T-helper 1 cell treated with Interleukin-12 subunit alpha and Interleukin-12 subunit beta and Interleukin-4 antibody, amounts not matched to agents 30 ng/mL and 1 ng/mL, for 36 hours (primary cell): Measurements from ENCODE around the gene TMEM92. TPM values are rescaled to one million over a fixed set of nuclear protein-coding genes. Genes with fewer than 3 reads are reported as not detected.

Source experiments
- intact Hi-C: fragments of 100-400 bp; cut with micrococcal nuclease; formaldehyde crosslinking; loops from one replicate; pipeline ENCODE4 v1.15.1; 2024
- total RNA-seq: library from RNA; stranded (reverse); gene quantifications from 2 replicates; pipeline ENCODE4 v1.2.3, GENCODE V29; 2022

TMEM92 gene
- 0.29 and 0.34 TPM in 2 replicates for total RNA-seq

GRCh38 chr17:50274142-50274896 lies at the start of gene TMEM92:
TSS of gene TMEM92 (plus strand) at chr17:50274466. CDS start at chr17:50274502, 36 bp downstream.
- intact Hi-C loops = no loop called here

DNA sequence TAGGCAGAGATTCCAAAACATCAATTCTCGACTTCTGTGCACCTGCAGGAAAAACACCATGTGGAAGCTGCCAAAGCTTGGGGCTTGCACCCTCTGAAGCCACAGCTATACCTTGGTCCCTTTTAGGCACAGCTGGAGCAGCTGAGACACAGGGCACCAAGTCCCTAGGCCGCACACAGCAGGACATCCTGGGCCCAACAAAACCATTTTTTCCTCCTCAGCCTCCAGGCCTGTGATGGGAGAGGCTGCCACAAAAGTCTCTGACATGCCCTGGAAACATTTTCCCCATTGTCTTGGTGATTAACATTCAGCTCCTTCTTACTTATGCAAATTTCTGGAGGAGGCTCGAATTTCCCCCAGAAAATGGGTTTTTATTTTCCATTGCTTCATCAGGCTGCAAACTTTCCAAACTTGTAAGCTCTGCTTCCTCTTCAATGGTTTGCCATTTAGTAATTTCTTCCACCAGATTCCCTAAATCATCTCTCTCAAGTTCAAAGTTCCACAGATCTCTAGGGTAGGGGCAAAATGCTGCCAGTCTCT lies 48.5 kb upstream of the TMEM92 start:
- intact Hi-C loops = no loop called here

GRCh38 chr17:50234581-50234980 lies 39.7 kb upstream of the TMEM92 start:
- intact Hi-C loops = no loop called here

DNA sequence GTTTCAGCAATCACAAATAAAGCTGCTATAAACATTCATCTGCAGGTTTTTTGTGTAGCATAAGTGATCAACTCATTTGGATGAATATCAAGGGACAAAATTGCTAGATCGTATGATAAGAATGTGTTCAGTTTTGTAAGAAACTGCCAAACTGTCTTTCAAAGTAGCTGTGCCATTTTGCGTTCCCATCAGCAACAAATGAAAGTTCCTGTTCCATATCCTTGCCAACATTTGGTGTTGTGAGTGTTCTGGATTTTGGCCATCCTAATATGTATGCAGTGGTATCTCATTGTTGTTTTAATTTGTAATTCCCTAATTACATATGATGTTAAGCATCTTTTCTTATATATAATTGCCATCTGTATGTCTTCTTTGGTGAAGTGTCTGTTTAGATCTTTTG lies 36.4 kb upstream of the TMEM92 start:
- intact Hi-C loops = no loop called here

DNA sequence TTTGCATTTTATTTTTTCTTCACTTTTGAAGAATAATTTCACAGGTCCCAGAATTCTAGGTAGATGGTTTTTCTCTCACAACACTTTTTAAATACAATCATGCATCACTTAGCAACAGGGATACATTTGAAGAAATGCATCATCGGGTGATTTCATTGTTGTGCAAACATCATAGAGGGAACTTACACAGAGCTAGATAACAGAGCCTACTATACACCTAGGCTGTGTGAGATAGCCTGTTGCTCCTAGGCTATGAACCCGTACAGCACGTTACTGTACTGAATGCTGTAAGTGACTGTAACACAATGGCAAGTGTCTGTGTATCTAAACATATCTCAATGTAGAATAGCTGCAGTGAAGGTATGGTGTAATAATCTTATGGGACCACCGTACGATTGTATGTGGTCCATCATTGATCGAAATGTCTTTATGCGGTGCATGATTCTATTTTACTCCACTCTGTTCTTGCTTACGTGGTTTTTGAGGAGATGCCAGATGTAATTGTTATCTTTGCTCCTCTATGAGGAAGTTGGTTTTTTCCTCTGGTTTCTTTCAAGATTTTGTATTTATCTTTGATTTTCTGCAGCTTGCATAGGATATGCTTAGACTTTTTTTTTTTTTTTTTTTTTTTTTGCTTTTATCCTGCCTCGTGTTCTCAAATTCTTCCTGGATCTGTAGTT lies 35.5 kb upstream of the TMEM92 start:
- intact Hi-C loops = no loop called here

GRCh38 chr17:50239937-50240336 lies 34.3 kb upstream of the TMEM92 start:
- intact Hi-C loops = no loop called here

DNA sequence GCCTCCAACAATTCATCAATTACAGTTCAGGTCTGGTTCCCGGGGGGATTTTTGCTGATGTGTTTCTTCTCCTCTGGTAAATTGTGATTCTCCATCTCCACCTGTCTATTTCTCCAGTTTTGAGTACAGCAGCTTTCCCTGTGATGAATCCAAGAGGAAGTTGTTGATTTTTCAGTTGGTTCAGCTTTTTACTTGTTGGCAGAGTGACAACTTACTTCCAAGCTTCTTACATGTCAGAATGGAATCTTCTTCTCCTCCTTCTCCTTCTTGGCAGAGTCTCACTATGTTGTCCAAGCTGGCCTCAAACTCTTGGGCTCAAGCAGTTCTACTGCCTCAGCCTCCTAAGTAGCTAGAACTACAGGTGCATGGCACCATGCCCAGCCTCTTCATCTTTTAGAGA lies 33.4 kb upstream of the TMEM92 start:
- intact Hi-C loops = no loop called here

GRCh38 chr17:50241431-50241830 lies 32.8 kb upstream of the TMEM92 start:
- intact Hi-C loops = no loop called here

GRCh38 chr17:50244771-50245170 lies 29.5 kb upstream of the TMEM92 start:
- intact Hi-C loops = no loop called here

GRCh38 chr17:50248255-50248654 lies 26.0 kb upstream of the TMEM92 start:
- intact Hi-C loops = no loop called here

DNA sequence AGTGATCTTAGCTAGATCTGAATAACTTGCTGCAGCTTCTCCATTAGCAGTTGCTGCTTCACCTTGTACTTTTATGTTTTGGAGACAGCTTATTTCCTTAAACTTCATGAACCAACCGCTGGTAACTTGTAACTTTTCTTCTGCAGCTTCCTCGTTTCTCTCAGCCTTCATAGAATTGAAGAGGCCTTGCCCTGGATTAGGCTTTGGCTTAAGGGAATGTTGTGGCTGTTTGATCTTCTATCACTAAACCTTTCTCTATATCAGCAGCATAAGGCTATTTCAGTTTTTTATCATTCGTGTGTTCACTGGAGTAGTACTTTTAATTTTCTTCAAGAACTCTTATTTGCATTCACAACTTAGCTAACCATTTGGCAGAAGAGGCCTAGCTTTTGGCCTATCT lies 21.5 kb upstream of the TMEM92 start:
- intact Hi-C loops = no loop called here

- intact Hi-C loops = no loop called here
Observed at GRCh38 chr17:50255766-50256635, 18.3 kb upstream of the TMEM92 start.

DNA sequence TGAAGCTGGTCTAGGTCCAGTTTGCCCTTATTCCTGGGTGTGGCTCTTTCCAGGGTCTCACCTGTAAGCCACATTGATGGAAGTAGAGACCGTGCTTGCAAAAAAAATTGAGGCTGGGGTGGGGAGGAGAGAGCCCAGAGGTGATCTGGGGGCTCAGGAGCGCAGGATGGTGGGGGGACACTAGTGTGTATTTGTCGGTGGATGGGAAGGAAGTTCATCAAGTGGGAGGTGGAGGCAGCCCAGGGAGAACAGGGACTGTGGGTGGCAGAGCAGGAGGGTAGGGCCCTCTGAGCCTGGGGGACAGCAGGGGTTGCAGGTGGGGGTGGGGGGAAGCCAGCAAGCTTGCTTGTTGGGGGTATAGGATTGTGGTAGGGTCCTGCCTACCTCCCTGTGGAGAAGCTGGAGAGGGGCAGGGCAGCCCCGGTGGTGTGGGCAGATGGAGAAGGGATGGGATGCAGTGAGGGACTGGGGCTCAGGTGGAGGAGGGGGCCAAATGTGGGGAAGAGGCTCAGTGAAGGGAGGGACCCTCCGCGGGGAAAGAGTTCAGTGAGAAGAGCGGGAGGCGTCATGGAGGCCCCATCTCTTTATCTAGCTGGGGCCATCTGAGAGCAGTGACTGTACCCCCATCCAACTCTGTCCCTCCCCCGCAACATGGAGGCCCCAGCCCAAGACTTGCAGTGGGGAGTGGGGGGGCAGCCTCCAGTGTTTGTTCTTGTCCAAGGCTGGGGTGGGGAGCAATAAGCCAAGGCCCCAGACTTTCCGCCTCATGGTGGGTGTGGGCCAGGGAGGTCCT lies 17.2 kb upstream of the TMEM92 start:
- intact Hi-C loops = no loop called here

DNA sequence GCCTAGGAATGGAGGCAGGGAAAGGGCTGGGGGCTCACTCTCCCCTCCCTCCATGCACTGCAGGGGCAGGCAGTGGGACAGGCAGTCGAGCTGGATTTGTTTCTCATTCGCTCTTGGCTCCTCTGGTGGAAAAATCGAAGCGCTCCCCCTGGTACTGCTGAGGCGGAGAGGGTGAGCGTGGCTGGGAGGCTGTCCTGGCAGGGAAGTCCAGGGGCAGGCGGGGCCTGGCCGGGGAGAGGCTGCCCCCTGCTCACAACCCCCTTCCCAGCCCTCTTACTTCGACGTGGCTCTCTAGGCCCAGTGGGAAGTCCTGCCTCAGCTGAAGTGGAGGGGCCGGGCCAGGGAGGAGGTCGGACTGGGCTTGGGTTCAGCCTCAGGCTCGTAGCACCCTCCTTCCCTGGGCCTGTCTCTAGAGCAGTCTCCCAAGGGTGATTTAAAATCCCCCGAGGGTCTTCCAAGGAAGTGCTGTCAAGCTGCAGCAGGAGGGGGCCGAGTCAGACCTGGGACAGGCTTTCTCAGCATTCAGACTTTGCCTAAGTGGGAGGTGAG lies 16.5 kb upstream of the TMEM92 start:
- intact Hi-C loops = no loop called here

- intact Hi-C loops = no loop called here
Observed at GRCh38 chr17:50258647-50259476, 15.4 kb upstream of the TMEM92 start.

DNA sequence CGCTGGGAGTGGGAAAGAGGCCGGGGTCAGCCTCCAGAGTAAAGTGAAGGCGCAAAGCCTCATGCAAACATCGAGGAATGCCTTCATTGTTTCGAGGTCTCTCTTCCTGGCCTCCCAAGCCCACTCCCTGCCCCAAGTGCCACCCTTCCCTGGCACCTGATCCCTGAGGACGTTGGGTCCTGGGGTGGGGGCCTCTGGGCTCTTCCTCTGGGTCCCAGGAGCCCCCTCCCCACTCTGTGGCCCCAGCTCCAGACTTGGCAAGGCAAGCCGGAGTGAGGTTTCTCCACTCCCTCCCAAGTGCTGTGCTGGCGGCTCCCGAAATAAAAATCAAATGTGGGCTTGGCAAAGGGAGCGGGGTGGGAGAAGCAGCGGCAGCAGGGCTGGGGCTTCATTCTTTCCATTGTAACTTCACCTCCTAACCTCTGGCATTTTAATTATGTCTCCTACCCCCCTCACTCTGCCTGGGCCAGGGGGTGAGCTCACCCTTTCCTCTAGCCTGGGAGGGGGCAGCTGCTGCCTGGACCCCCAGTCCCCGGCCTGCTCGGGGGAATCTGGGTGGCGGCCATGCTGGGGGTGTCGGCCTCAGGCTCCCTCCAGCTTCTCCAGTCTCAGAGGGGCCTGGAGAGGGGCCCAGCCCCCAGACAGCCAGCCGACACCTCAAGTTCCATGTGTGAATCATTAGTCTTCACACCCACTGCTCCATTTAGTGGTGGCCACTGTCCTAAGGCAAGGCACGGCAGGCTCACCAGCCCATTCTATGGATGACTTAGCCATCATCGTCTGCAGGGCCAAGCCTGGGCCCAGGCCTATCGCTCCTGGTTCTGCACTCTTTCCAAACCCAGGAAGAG lies 14.6 kb upstream of the TMEM92 start:
- intact Hi-C loops = no loop called here

GRCh38 chr17:50260501-50260911 lies 13.8 kb upstream of the TMEM92 start:
- intact Hi-C loops = no loop called here

DNA sequence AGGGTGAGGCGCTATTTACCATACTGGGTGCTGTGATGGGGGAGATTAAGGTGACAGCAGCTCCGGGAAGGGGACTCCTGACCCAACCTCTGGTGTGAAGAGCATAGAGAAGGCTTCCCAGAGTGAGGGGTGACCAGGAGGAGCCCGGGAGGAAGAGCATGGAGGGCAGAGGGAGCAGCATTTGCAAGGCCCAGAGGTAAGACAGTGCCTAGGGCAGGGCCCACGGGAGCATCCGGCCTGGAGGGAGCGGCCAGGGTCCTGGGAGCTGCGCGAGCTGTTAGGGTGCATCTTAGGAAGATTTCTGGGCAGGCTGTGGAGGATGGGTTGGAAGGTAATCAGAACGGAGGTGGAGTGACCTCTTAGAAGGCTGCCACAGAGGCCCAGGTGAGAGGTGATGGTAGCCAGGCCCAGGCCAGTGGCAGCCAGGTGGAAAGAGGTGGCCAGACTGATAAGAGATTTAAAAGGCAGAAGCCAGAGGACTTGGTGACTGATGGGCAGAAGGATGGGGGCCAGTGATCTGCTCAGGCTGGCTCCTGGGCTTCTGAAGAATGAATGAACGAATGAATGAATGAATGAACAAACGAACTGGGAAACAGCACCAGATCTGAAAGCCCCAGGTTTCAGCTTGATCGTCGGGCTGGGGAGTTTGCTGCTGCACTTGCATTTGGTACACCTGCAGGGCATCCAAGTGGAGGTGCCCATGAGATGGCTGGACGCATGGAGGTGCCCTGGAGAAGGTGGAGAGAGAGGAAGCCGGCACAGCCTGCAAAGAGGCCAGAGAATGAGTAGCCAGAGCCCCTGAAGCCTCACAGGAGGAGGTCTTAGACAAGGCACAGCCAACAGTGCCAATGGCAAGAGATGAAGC lies 13.0 kb upstream of the TMEM92 start:
- intact Hi-C loops = no loop called here
